ENCODE measurements around the gene ABCC3.

ABCC3 gene

GRCh38 chr17:50605429-50605828 is 29.3 kb upstream of the ABCC3 start:
- no peak for DNase-seq

- DNase-seq = no peak
Measured at GRCh38 chr17:50607522-50608175, 27.0 kb upstream of the ABCC3 start.

DNA sequence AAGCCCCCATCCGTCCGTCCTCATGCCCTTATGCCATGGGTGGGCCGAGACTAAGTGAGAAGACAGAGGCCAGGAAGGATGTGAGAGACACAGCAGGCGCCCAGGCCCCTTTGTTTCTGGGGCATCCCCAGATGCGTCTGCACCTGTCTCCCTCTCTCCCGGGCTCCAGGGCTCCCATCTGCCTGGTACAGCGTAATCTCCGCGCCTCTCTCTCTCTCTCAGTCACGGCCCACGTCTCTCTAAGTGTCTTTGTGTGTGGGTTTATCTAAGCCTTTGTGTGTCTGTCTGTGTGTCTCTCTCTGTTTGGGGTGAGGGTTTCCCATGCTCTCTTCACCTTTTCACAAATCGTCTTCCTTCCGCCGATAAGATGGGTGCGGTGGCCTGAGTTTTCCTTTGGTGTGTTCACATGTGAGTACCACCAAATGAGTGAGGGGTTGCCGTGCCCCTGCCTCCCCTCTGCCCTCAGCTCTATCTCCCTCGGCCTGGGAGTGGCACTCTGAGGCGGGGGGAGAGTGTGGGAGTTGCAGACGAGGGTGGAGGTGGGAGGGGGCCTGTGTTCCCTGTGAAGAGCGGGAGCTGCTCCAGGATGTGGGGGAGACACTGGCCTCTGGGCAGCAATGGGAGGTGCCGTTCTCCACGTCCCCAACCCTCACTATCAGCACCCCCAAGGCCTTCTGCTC is 25.8 kb upstream of the ABCC3 start:
- DNase-seq = no peak

DNA sequence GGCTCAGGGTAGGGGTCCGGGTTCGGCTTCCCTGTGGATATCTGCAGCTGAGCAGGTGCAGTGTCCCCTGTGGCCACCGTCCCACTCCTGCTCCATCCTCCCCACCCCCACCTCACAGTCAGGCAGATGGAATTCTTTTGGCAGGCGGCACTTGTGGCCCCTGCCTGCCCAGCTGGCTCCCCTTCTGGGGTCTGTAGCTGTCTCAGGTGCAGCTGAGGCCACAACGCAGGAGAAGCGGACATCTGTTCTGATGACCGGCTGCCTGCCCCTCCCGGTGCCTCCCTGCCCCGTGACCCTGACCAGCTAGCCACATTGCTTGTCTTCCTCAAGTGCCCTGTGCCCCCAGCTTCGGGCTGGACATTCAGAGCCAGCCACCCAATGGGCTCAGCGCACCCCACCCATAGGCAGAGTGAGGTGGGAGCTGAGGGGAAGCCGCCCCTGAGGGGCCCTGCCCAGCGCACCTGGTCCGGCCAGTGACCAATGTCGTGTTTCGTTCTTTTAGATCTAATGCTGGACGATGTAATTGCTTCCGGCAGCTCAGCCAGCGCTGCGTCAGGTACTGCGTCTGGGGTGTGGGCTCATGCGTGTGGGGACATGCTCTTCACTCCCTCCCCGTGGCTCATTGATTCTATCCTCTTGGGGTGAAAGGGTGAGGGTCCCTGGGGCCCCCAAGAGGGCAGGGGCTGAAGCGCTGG is 25.2 kb upstream of the ABCC3 start:
- DNase-seq = no peak

- no peak for DNase-seq
Measured at GRCh38 chr17:50611634-50612033, 23.0 kb upstream of the ABCC3 start.

GRCh38 chr17:50612281-50612680 is 22.4 kb upstream of the ABCC3 start:
- DNase-seq = no peak

DNA sequence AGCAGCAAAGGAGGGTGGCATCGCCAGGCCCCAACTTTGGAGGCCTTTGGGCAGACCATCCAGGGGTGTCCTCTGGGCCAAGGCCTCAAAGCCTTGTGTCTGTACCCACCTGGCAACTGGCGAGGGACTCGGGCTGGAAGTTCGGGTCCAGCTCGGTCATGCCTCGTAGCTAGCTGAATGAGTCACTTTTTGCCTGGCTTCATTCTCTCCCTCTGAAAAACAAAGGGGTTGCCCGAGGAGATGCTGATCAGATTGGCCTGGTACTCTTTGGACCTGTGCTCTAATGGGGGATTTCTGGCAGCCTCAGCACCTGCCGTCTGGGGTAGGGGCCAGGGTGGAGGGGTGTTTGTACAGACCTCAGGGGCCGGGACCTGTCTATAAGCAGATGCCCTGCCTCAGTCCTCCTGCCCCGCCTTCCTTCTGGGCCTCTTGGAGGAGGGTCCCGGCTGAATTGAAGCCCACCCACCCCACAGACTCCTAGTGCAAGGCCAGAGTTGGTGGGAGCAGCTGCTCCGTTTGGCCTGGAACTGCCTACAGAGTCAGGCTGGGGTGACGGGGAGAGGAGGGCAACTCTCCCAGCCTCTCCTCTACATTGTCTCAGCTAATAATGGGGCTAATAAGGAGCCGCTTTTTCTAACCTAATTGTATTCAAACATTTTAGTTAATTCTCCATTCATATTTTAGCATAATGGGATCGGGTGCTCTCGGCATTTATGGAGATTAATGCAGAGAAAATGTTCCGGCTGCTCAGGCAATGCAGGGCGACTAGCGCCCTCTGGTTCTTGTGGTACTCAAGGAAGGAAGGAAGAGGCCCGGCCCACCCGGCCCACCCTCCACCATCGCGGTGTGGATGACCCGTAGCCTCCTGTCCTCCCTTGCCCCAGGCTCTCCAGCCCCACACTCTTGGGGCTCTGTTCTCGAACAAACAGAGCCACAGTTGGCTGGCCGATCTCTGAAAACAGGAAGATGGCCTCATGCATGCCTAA is 21.4 kb upstream of the ABCC3 start:
- DNase-seq = no peak

DNA sequence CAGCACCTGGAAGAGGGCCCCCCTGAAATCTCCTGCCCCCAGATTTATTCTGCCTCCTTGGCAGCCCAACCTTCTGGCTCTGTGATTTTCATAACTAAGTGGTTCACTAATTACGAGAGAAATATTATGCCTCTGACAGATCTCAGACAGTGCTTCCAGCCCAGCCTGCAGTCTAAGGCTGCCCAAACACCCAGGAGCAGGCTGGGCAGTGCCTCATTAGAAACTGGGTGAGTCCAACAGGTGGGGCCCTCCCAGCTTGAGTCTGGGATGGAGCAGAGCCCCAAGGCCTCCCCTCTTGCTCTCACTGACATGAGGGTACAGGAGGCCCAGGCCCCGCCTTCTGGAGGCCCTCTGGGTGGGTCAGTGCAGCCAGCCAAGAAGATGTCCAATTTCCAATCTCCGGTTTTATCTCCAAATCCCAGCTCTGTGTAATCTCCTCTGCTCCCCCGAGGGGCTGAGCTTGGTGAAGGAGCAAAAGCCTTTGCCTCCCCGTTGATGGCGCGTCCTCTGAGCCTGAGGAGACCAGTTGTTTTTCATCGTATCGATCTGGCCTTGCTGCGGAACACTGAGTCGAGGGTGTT is 20.1 kb upstream of the ABCC3 start:
- DNase-seq = no peak

DNA sequence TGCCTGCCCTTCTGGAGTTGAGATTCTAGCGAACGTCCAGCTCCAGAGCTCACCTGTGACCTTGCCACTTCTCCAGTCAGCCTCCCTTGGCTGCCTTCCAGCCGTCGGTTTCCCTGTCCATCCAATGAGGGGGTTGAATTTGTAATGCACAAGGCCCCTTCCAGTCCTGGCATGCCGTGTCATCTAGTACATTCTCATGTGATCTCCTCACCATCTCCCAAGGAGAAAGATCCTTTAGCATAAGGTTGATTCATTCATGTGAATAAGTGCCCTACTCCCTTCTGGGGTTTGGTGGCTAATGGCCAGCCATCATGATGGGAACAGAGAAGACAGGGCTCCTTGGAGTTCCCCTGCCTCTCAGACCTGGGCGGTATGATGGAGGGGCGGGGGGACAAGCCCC is 18.9 kb upstream of the ABCC3 start:
- DNase-seq = no peak

DNA sequence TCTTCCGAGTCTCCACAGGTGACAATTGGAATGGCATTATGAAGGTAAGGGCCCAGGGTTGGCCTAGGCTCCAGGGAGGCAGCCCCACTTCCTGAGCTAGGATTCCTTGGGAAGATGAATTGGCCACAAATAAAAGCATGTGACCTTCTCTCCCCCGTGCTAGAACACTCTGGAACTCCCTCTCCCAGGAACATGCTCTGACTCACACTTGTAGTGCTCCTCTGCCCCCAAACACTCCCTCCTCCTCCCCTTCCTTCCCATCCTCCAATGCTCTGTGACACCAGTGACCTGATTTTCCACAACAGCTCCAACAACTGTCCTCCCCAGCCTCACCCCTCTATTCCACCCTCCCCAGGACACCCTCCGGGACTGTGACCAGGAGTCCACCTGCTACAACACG is 16.4 kb upstream of the ABCC3 start:
- no peak for DNase-seq

DNA sequence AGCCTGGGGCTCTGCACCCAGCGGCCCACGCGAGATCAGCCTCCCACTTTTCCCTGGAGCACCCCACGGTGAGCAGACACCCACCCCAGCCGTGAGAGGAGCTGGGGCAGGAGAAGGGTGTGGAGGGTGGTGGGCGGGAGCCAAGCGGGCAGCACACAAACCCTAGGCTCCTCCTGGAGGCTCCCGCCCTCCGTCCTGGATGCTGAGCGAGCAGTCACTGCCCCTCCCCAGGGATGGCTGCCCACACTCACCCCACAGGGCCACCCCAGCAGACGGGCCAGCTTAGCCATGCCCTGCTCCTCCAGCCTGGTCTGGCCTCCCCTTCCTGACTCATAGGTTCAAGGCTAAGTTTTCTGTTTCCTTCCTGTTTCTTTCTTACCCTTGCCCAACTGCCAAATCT is 15.7 kb upstream of the ABCC3 start:
- DNase-seq = no peak

GRCh38 chr17:50619489-50619888 is 15.2 kb upstream of the ABCC3 start:
- no peak for DNase-seq

DNA sequence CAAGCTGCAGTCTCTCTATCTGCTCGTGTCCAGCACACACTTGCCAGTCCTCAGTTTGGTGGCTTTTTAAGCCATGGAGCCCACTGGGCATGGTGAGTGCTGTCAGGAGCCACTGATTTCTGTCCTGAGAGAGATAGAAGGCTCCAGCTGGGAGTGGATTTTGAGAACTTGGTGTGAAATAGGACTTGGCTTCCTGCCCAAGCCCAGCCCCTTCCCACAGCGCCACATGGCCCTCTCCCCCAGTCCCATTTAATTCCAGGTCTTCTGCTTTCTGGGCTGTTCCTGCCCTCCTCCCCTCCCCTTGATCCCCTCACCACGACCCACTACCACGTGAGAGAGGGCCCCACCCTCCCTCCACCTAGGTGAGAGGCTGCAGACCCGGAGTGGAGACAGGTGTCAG is 14.4 kb upstream of the ABCC3 start:
- DNase-seq = no peak

- no peak for DNase-seq
Measured at GRCh38 chr17:50620858-50621257, 13.8 kb upstream of the ABCC3 start.

DNA sequence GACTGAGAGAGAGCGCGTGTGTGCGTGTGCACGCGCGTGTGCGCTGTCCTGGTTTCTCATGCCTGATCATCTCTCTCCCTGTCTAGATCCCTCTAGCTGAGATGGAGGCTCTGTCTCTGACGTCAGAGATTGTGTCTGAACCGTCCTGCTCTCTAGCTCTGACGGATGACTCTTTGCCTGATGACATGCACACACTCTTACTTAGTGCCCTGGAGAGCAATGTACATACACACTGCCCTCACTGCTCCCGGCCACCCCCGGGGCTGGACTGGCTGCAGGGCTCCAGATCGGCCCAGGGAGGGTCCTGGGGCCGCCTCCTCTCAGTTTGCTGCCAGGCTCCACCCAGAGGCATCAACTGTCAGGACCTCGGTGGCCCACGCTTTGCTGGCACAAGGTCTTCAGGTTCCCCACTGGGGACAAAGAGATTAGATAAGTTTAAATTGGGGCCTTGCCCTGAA is 13.1 kb upstream of the ABCC3 start:
- DNase-seq = peak; percentile 70

GRCh38 chr17:50624321-50624934 is 10.3 kb upstream of the ABCC3 start:
- DNase-seq = no peak

- DNase-seq = no peak
Measured at GRCh38 chr17:50625032-50625871, 9.4 kb upstream of the ABCC3 start.

- peak; percentile 69 for DNase-seq
Measured at GRCh38 chr17:50626037-50626574, 8.6 kb upstream of the ABCC3 start.

GRCh38 chr17:50627036-50627781 is 7.5 kb upstream of the ABCC3 start:
- DNase-seq = no peak
